Measurements from ENCODE around the gene VARS2.
"Not testable (repeated sequence)": the region's sequence is repeated elsewhere in the genome, so short reads cannot be mapped to it uniquely, and the experiment has no call there.

The VARS2 gene

DNA sequence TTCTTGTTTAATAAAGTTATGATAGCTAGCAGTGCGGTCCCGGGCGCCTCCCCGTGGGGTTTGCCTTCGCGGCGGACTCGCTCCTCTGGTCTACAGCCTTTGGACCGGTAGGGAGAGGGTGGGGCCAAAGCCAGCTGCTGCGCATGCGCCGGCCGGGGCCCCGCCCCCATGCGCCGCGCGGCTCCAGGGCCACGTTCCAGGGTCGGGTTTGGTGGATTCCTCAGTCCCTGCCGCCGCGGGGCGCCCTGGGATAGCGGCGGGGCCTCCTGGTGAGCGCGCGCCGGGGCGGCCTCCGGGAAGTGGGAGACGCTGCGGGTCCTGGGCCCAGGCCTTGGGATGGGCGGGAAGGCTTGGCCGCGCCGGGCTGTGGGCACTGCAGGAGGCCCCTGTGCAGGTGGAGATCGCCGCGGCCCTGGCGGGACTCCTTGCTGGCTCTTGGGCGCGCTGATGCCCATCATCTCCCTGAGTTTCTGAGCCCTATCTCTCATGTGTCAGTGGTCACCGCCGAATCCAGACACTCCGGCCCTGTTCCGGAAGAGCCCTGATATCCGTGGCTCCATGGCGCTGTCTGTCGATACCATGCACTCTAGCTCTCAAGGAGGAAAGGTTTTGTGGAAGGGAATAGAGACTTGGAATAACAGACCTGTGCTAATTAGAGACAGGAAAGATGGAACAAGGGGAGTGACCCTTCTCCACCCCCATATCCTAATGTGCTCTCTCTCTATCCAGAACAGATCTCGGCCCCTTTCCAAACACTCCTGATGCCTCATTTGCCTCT lies at the start of gene VARS2:
TSS of gene VARS2 (plus strand) at position 163 of the 778 bp plus-strand sequence. CDS start at position 762, 599 bp downstream.
- TF ChIP-seq, protein P1, sequence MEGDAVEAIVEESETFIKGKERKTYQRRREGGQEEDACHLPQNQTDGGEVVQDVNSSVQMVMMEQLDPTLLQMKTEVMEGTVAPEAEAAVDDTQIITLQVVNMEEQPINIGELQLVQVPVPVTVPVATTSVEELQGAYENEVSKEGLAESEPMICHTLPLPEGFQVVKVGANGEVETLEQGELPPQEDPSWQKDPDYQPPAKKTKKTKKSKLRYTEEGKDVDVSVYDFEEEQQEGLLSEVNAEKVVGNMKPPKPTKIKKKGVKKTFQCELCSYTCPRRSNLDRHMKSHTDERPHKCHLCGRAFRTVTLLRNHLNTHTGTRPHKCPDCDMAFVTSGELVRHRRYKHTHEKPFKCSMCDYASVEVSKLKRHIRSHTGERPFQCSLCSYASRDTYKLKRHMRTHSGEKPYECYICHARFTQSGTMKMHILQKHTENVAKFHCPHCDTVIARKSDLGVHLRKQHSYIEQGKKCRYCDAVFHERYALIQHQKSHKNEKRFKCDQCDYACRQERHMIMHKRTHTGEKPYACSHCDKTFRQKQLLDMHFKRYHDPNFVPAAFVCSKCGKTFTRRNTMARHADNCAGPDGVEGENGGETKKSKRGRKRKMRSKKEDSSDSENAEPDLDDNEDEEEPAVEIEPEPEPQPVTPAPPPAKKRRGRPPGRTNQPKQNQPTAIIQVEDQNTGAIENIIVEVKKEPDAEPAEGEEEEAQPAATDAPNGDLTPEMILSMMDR (IDR thresholded peaks at IDR 0.05; ENCODE audit: borderline replicate concordance, extremely low read depth, low read length, poor library complexity, severe bottlenecking): peak; percentile 50
- TF ChIP-seq EZH2 (IDR thresholded peaks at IDR 0.05; ENCODE audit: borderline replicate concordance, low read depth, low read length, severe bottlenecking): no peak
- Histone ChIP-seq H4K20me1 (ENCODE audit: insufficient read depth, low read length) (no peaks in the 10 kb centered on the region), H3K4me1 (ENCODE audit: insufficient read depth, low read length) (peaks cover 53% of the 10 kb centered on the region), H3K79me2 (ENCODE audit: insufficient read depth, low read length) (peaks cover 43% of the 10 kb centered on the region), H3K9me3 (ENCODE audit: insufficient read depth, low read length, severe bottlenecking) (no peaks in the 10 kb centered on the region), H3K9ac (ENCODE audit: low read depth, low read length) (peak within 1 kb of the TSS; percentile 82), H3K27ac (ENCODE audit: low read length) (peak within 1 kb of the TSS; percentile 81), H2AFZ (ENCODE audit: low read depth, low read length) (peak within 1 kb of the TSS; percentile 62), H3K4me2 (ENCODE audit: insufficient read depth, low read length) (peak within 1 kb of the TSS; percentile 90), H3K36me3 (ENCODE audit: insufficient read depth, low read length) (peaks cover 77% of the 10 kb centered on the region), H3K27me3 (ENCODE audit: insufficient read depth, low read length, poor library complexity) (no peaks in the 10 kb centered on the region), H3K4me3 (ENCODE audit: low read depth in 1 of 2, low read length in 2 of 2) (peak within 1 kb of the TSS; percentile 44 to 76)
- peak; percentile 92 for ATAC-seq (ENCODE audit: insufficient read depth, low read depth)
- DNase-seq: peak; percentile 90

DNA sequence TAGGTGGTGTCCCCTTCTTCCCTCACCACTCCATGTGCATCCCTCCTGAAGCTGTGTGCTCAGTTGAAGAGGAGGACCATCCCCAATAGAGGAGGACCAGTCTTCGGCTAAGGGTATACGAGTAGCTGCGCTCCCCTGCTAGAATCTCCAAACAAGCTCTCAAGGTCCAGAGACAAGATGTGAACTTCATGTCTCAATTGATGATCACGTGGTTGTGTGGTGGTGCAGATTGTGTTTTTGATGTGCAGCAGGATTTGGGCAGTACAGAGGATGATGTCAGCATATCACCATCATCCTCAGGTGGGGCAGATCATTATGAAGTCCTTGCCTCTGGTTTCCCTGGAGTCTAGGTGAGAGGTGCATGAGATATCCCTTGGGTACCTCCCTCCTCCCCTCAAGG lies 49.7 kb upstream of the VARS2 start:
- no peak for DNase-seq
- no peaks in the 10 kb centered on the region for H3K27me3 ChIP-seq (ENCODE audit: insufficient read depth, low read length, poor library complexity)
- no peak overlapping the region for H3K27ac ChIP-seq (ENCODE audit: low read length)
- no peak overlapping the region for H3K4me2 ChIP-seq (ENCODE audit: insufficient read depth, low read length)
- TF ChIP-seq EZH2 (IDR thresholded peaks at IDR 0.05; ENCODE audit: borderline replicate concordance, low read depth, low read length, severe bottlenecking): no peak
- H3K9ac ChIP-seq (ENCODE audit: low read depth, low read length): no peak overlapping the region
- H2AFZ ChIP-seq (ENCODE audit: low read depth, low read length): no peak overlapping the region
- ATAC-seq (ENCODE audit: insufficient read depth, low read depth): no peak
- no peak overlapping the region for H3K4me3 ChIP-seq (ENCODE audit: low read depth in 1 of 2, low read length in 2 of 2)
- H3K4me1 ChIP-seq (ENCODE audit: insufficient read depth, low read length): no peaks in the 10 kb centered on the region
- H4K20me1 ChIP-seq (ENCODE audit: insufficient read depth, low read length): no peaks in the 10 kb centered on the region
- H3K9me3 ChIP-seq (ENCODE audit: insufficient read depth, low read length, severe bottlenecking): peaks cover 21% of the 10 kb centered on the region
- H3K36me3 ChIP-seq (ENCODE audit: insufficient read depth, low read length): no peaks in the 10 kb centered on the region
- no peaks in the 10 kb centered on the region for H3K79me2 ChIP-seq (ENCODE audit: insufficient read depth, low read length)

DNA sequence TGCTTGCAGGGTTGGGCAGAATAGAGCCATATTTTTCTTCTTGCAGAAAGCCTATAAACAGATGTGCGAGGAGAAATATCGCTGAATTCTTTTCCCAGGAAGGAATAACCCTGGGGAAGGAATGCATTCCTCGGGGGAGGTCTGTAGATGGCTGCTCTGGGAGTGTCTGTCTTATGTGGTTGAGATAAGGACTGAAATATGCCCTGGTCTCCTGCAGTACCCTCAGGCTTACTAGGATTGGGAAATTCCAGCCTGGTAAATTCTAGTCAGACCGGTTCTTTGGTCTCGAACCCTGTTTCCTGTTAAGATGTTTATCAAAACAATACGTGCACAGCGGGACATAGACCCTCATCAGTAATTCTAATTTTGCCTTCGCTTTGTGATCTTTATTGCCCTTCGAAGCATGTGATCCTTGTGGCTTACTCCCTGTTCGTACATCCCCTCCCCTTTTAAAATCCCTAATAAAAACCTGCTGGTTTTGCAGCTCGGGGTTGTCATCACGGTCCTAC lies 44.7 kb upstream of the VARS2 start:
- H4K20me1 ChIP-seq (ENCODE audit: insufficient read depth, low read length); H3K79me2 ChIP-seq (ENCODE audit: insufficient read depth, low read length); H3K27ac ChIP-seq (ENCODE audit: low read length); H2AFZ ChIP-seq (ENCODE audit: low read depth, low read length); ATAC-seq (ENCODE audit: insufficient read depth, low read depth); H3K36me3 ChIP-seq (ENCODE audit: insufficient read depth, low read length); H3K27me3 ChIP-seq (ENCODE audit: insufficient read depth, low read length, poor library complexity); H3K4me3 ChIP-seq (ENCODE audit: low read depth in 1 of 2, low read length in 2 of 2); H3K4me2 ChIP-seq (ENCODE audit: insufficient read depth, low read length); H3K9ac ChIP-seq (ENCODE audit: low read depth, low read length): not testable (repeated sequence)
- DNase-seq: peak; percentile 38
- H3K4me1 ChIP-seq (ENCODE audit: insufficient read depth, low read length): peaks cover 13% of the 10 kb centered on the region
- peaks cover 46% of the 10 kb centered on the region for H3K9me3 ChIP-seq (ENCODE audit: insufficient read depth, low read length, severe bottlenecking)

DNA sequence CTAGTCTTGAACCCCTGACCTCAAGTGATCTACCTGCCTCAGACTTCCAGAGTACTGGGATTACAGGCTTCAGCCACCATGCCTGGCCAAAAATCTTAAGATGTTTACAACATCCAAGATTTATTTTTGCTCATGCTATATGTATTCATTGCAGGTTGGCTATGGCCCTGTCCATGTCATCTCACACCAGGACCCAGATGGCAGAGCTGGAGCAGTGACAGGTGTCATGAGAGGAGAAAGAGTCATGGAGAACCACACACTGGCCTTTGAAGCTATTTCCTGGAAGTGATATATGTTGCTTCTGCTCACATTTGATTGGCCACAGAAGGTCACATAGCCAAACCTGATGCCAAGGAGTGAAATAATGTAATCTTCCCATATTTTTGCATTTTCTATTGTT lies 43.5 kb upstream of the VARS2 start:
- peak overlapping the region; percentile 72 for H3K27ac ChIP-seq (ENCODE audit: low read length)
- H3K27me3 ChIP-seq (ENCODE audit: insufficient read depth, low read length, poor library complexity): no peaks in the 10 kb centered on the region
- H3K79me2 ChIP-seq (ENCODE audit: insufficient read depth, low read length): no peaks in the 10 kb centered on the region
- no peaks in the 10 kb centered on the region for H4K20me1 ChIP-seq (ENCODE audit: insufficient read depth, low read length)
- no peaks in the 10 kb centered on the region for H3K36me3 ChIP-seq (ENCODE audit: insufficient read depth, low read length)
- peaks cover 46% of the 10 kb centered on the region for H3K9me3 ChIP-seq (ENCODE audit: insufficient read depth, low read length, severe bottlenecking)
- no peak overlapping the region for H3K9ac ChIP-seq (ENCODE audit: low read depth, low read length)
- no peak overlapping the region for H2AFZ ChIP-seq (ENCODE audit: low read depth, low read length)
- DNase-seq (no peak), ATAC-seq (ENCODE audit: insufficient read depth, low read depth) (peak; percentile 59)
- TF ChIP-seq EZH2 (IDR thresholded peaks at IDR 0.05; ENCODE audit: borderline replicate concordance, low read depth, low read length, severe bottlenecking): no peak
- TF ChIP-seq, protein P1 (IDR thresholded peaks at IDR 0.05; ENCODE audit: borderline replicate concordance, extremely low read depth, low read length, poor library complexity, severe bottlenecking): no peak
- H3K4me1 ChIP-seq (ENCODE audit: insufficient read depth, low read length): peaks cover 13% of the 10 kb centered on the region
- peak overlapping the region in 1 of 2 experiments; percentile 29; a peak in 2 of 4 replicates for H3K4me3 ChIP-seq (ENCODE audit: low read depth in 1 of 2, low read length in 2 of 2)
- no peak overlapping the region for H3K4me2 ChIP-seq (ENCODE audit: insufficient read depth, low read length)
